Effector memory CD8-positive, alpha-beta T cell (primary cell): Measurements from ENCODE around the gene ERBB2.

ENCODE experiments used
- ATAC-seq: fragments of 150-1000 bp; cut with Tn5 transposase; replicated peaks from 2 replicates; pipeline ENCODE4 v1.10.0; 2021; ENCODE audit warnings: mild to moderate bottlenecking, moderate library complexity
- DNase-seq, 3 experiments: peaks; one replicate each; pipeline ENCODE4 v3.0.0; 2021
- H3K27ac Mint-ChIP-seq, 2 donors: one replicate each; pipeline ENCODE4 v1.8.0; 2022; ENCODE audit warnings: mild to moderate bottlenecking in 2 of 2, mixed read lengths in 2 of 2, moderate library complexity in 2 of 2
- H3K27me3 Mint-ChIP-seq, 2 donors: one replicate each; pipeline ENCODE4 v1.8.0; 2022; ENCODE audit warnings: mixed read lengths in 2 of 2
- H3K36me3 Mint-ChIP-seq: one replicate; pipeline ENCODE4 v1.8.0; 2022; ENCODE audit warnings: mild to moderate bottlenecking, moderate library complexity, mixed read lengths; ENCODE audit not compliant: insufficient read depth
- H3K4me1 Mint-ChIP-seq, 2 donors: one replicate each; pipeline ENCODE4 v1.8.0; 2022; ENCODE audit warnings: low read depth in 2 of 2, mixed read lengths in 2 of 2
- H3K4me3 Mint-ChIP-seq, 2 donors: one replicate each; pipeline ENCODE4 v1.8.0; 2022; ENCODE audit warnings: mild to moderate bottlenecking in 2 of 2, mixed read lengths in 2 of 2, moderate library complexity in 2 of 2
- H3K9me3 Mint-ChIP-seq, 2 donors: one replicate each; pipeline ENCODE4 v1.8.0; 2022; ENCODE audit warnings: mixed read lengths in 2 of 2

ERBB2 gene

DNA sequence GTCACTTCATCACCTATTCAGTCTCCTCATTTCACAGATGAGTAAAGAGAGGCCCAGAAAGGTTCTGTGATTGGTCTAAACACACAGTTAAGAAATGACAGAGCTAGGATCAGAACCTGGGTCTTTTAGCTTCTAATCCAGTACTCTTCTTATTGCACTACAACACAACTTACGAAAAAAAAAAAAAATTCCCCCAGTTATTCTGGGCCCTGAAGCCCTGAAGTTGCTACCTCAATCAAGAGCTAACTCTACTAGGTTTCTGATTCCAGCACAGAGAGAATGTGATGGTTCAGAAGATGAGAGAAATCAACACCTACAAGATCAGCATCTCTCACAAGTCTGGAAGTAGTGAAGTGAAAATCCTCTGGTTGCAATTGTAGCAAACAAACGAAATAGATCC is 75.2 kb downstream of the ERBB2 start:
- no peaks in the 10 kb centered on the region for H3K9me3 Mint-ChIP-seq
- no peak for ATAC-seq
- H3K4me3 Mint-ChIP-seq = peak overlapping the region; percentile 92
- H3K36me3 Mint-ChIP-seq = peaks cover 74% of the 10 kb centered on the region
- H3K27ac Mint-ChIP-seq = peak overlapping the region; percentile 88 to 97
- DNase-seq = no peak
- H3K4me1 Mint-ChIP-seq = peaks cover 59 to 72% of the 10 kb centered on the region in 2 donors
- H3K27me3 Mint-ChIP-seq = no peaks in the 10 kb centered on the region

GRCh38 chr17:39776252-39776651 is 76.4 kb downstream of the ERBB2 start:
- Mint-ChIP-seq H3K4me3 (peak overlapping the region; percentile 92), H3K4me1 (peaks cover 54 to 68% of the 10 kb centered on the region in 2 donors), H3K27ac (peak overlapping the region; percentile 88 to 97), H3K9me3 (no peaks in the 10 kb centered on the region), H3K36me3 (peaks cover 66% of the 10 kb centered on the region), H3K27me3 (no peaks in the 10 kb centered on the region)
- DNase-seq (no peak), ATAC-seq (peak; percentile 21)

- Mint-ChIP-seq H3K9me3 (no peaks in the 10 kb centered on the region), H3K36me3 (peaks cover 52% of the 10 kb centered on the region), H3K27ac (peak overlapping the region; percentile 88 to 97), H3K27me3 (no peaks in the 10 kb centered on the region), H3K4me1 (peaks cover 56 to 68% of the 10 kb centered on the region in 2 donors), H3K4me3 (peak overlapping the region; percentile 92)
- ATAC-seq (peak; percentile 52), DNase-seq (no peak)
These were observed 77.9 kb downstream of the ERBB2 start for GRCh38 chr17:39777534-39778365.
